SU-DHL-6 (cell line): ENCODE results near the gene EPHB1.

ENCODE experiments used
- H2AFZ ChIP-seq: fragments of 200-600 bp; sonication (generic); 2 replicates; pipeline ENCODE4 v1.6.1; 2014; ENCODE audit warnings: low read depth, mild to moderate bottlenecking, moderate library complexity, mixed read lengths, antibody characterized with exemption, low read length; ENCODE audit not compliant: severe bottlenecking
- H3F3A ChIP-seq: fragments of 200-600 bp; shearing (Covaris generic); 2 replicates; pipeline ENCODE4 v1.6.0; 2016; ENCODE audit warnings: antibody characterized with exemption, mild to moderate bottlenecking; ENCODE audit not compliant: insufficient read depth
- H3K27ac ChIP-seq: fragments of 200-600 bp; sonication (generic); 2 replicates; pipeline ENCODE4 v1.5.1; 2016; ENCODE audit warnings: low read depth, mild to moderate bottlenecking, low read length, moderate library complexity, mixed read lengths
- H3K27me3 ChIP-seq: fragments of 200-600 bp; sonication (generic), shearing (Covaris generic); 2 replicates; pipeline ENCODE4 v1.6.0; 2014; ENCODE audit warnings: mild to moderate bottlenecking, low read length
- H3K36me3 ChIP-seq: fragments of 200-600 bp; sonication (generic); 2 replicates; pipeline ENCODE4 v1.6.1; 2014; ENCODE audit warnings: mild to moderate bottlenecking, low read length, mixed read lengths
- H3K4me2 ChIP-seq: fragments of 300-600, 200-600 bp; shearing (Covaris generic), sonication (generic); 2 replicates; pipeline ENCODE4 v1.6.0; 2014; ENCODE audit warnings: low read length, low read depth, mild to moderate bottlenecking; ENCODE audit not compliant: poor library complexity, severe bottlenecking
- H3K4me3 ChIP-seq: fragments of 200-600 bp; sonication (generic); 2 replicates; pipeline ENCODE4 v1.5.1; 2014; ENCODE audit warnings: antibody characterized with exemption, low read length, mild to moderate bottlenecking, mixed read lengths; ENCODE audit not compliant: insufficient read depth, poor library complexity, severe bottlenecking
- H3K79me2 ChIP-seq: fragments of 200-600 bp; sonication (generic); 2 replicates; pipeline ENCODE4 v1.6.1; 2014; ENCODE audit warnings: mild to moderate bottlenecking, low read length, moderate library complexity; ENCODE audit not compliant: insufficient read depth
- H3K9ac ChIP-seq: fragments of 200-600 bp; sonication (generic); 2 replicates; pipeline ENCODE4 v1.7.0; 2014; ENCODE audit warnings: mild to moderate bottlenecking, low read length
- H3K9me2 ChIP-seq: fragments of 200-600 bp; sonication (generic); replicated peaks from 2 replicates; pipeline ENCODE4 v1.6.1; 2014; ENCODE audit warnings: low read length; ENCODE audit not compliant: insufficient read depth
- H3K9me3 ChIP-seq: fragments of 200-600 bp; sonication (generic); 2 replicates; pipeline ENCODE4 v1.6.1; 2014; ENCODE audit warnings: low read length, mixed read lengths; ENCODE audit not compliant: insufficient read depth
- H4K20me1 ChIP-seq: fragments of 200-600 bp; sonication (generic); 2 replicates; pipeline ENCODE4 v1.6.1; 2014; ENCODE audit warnings: low read depth, mild to moderate bottlenecking, antibody characterized with exemption, low read length, moderate library complexity, mixed read lengths
- CTCF ChIP-seq: fragments of 200-600 bp; sonication (generic); IDR thresholded peaks from one replicate; pipeline ENCODE4 v1.5.1; 2017; ENCODE audit warnings: antibody characterized with exemption, mild to moderate bottlenecking, low read length, moderate library complexity; ENCODE audit not compliant: insufficient read depth, poor library complexity, severe bottlenecking
- EZH2phosphoT487 ChIP-seq: fragments of 200-600 bp; sonication (generic), shearing (Covaris generic); conservative IDR thresholded peaks from 2 replicates; pipeline ENCODE4 v1.6.1; 2018; ENCODE audit warnings: mild to moderate bottlenecking, antibody characterized with exemption, low read length, moderate library complexity, mixed read lengths

The EPHB1 gene

GRCh38 chr3:134860141-134860540 lies 65.1 kb downstream of the EPHB1 start:
- Histone ChIP-seq H3K9me3 (no peaks in the 10 kb centered on the region), H4K20me1 (no peaks in the 10 kb centered on the region), H3K27me3 (no peaks in the 10 kb centered on the region), H3K9me2 (no peaks in the 10 kb centered on the region), H2AFZ (no peak overlapping the region), H3K4me3 (no peak overlapping the region), H3K4me2 (no peak overlapping the region), H3K9ac (no peak overlapping the region), H3K79me2 (no peaks in the 10 kb centered on the region), H3K27ac (no peak overlapping the region), H3K36me3 (no peaks in the 10 kb centered on the region), H3F3A (no peaks in the 10 kb centered on the region)
- TF ChIP-seq CTCF, result no peak
- TF ChIP-seq EZH2phosphoT487, result no peak

GRCh38 chr3:134863915-134864314 lies 68.9 kb downstream of the EPHB1 start:
- H3K27me3 ChIP-seq, result no peaks in the 10 kb centered on the region
- H2AFZ ChIP-seq, result no peak overlapping the region

GRCh38 chr3:134864636-134865035 lies 69.6 kb downstream of the EPHB1 start:
- Histone ChIP-seq H3K9ac (no peak overlapping the region), H3K9me2 (no peaks in the 10 kb centered on the region), H2AFZ (no peak overlapping the region), H3K4me2 (no peak overlapping the region), H3K27ac (no peak overlapping the region), H3F3A (no peaks in the 10 kb centered on the region), H3K4me3 (no peak overlapping the region), H3K79me2 (no peaks in the 10 kb centered on the region), H3K27me3 (no peaks in the 10 kb centered on the region), H3K9me3 (no peaks in the 10 kb centered on the region), H3K36me3 (no peaks in the 10 kb centered on the region), H4K20me1 (no peaks in the 10 kb centered on the region)
- no peak for TF ChIP-seq CTCF

More at GRCh38 chr3:134863915-134864314, 68.9 kb downstream of the EPHB1 start:
- Histone ChIP-seq H3K4me3 (no peak overlapping the region), H4K20me1 (no peaks in the 10 kb centered on the region), H3K27ac (no peak overlapping the region), H3K9me3 (no peaks in the 10 kb centered on the region), H3K79me2 (no peaks in the 10 kb centered on the region), H3K4me2 (no peak overlapping the region), H3K36me3 (no peaks in the 10 kb centered on the region), H3K9ac (no peak overlapping the region), H3K9me2 (no peaks in the 10 kb centered on the region), H3F3A (no peaks in the 10 kb centered on the region)
- no peak for TF ChIP-seq EZH2phosphoT487
- no peak for TF ChIP-seq CTCF

- Histone ChIP-seq H2AFZ (no peak overlapping the region), H3F3A (no peaks in the 10 kb centered on the region), H3K9ac (no peak overlapping the region), H3K9me3 (no peaks in the 10 kb centered on the region), H3K4me2 (no peak overlapping the region), H3K36me3 (no peaks in the 10 kb centered on the region), H3K9me2 (no peaks in the 10 kb centered on the region), H3K27me3 (no peaks in the 10 kb centered on the region), H4K20me1 (no peaks in the 10 kb centered on the region), H3K27ac (no peak overlapping the region), H3K79me2 (no peaks in the 10 kb centered on the region), H3K4me3 (no peak overlapping the region)
- TF ChIP-seq CTCF (no peak), EZH2phosphoT487 (no peak)
These were observed 72.2 kb downstream of the EPHB1 start for GRCh38 chr3:134867277-134867676.
